GM19099 (cell line): ENCODE measurements around the gene EIF4G3.

ENCODE experiments used
- POLR2A ChIP-seq: IDR thresholded peaks from 3 replicates; pipeline ENCODE4 v1.6.1; 2011; ENCODE audit warnings: low read depth; ENCODE audit not compliant: insufficient read length; ENCODE audit errors: extremely low read depth

The EIF4G3 gene

GRCh38 chr1:21032741-21033140 is 144.0 kb downstream of the EIF4G3 start:
- TF ChIP-seq POLR2A, result no peak

- no peak for TF ChIP-seq POLR2A
Measured at GRCh38 chr1:21030181-21030580, 146.5 kb downstream of the EIF4G3 start.

GRCh38 chr1:21028520-21029145 is 148.1 kb downstream of the EIF4G3 start:
- TF ChIP-seq POLR2A, result no peak

GRCh38 chr1:21027805-21028204 is 148.9 kb downstream of the EIF4G3 start:
- TF ChIP-seq POLR2A, result no peak

GRCh38 chr1:21024918-21025317 is 151.8 kb downstream of the EIF4G3 start:
- TF ChIP-seq POLR2A, result no peak

- no peak for TF ChIP-seq POLR2A
Measured at GRCh38 chr1:21022279-21023040, 154.2 kb downstream of the EIF4G3 start.

- no peak for TF ChIP-seq POLR2A
Measured at GRCh38 chr1:21021311-21021710, 155.4 kb downstream of the EIF4G3 start.

- no peak for TF ChIP-seq POLR2A
Measured at GRCh38 chr1:21020151-21020550, 156.5 kb downstream of the EIF4G3 start.

GRCh38 chr1:21018673-21019072 is 158.0 kb downstream of the EIF4G3 start:
- TF ChIP-seq POLR2A, result no peak

- no peak for TF ChIP-seq POLR2A
Measured at GRCh38 chr1:21013510-21013909, 163.2 kb downstream of the EIF4G3 start.

- no peak for TF ChIP-seq POLR2A
Measured at GRCh38 chr1:21012937-21013336, 163.8 kb downstream of the EIF4G3 start.

- TF ChIP-seq POLR2A, result no peak
Measured at GRCh38 chr1:21007876-21008275, 168.8 kb downstream of the EIF4G3 start.

- TF ChIP-seq POLR2A, result no peak
Measured at GRCh38 chr1:21005466-21006239, 171.0 kb downstream of the EIF4G3 start.

- TF ChIP-seq POLR2A, result no peak
Measured at GRCh38 chr1:21003281-21004045, 173.2 kb downstream of the EIF4G3 start.

- no peak for TF ChIP-seq POLR2A
Measured at GRCh38 chr1:21001042-21001441, 175.7 kb downstream of the EIF4G3 start.
